ACC112 (cell line): ENCODE results near the gene GPI.
A peak's percentile ranks its signal among the peaks of the same experiment; 100 is the strongest.

ENCODE experiments used
- H2AFZ ChIP-seq: fragments of 200-600 bp; sonication (generic); one replicate; pipeline ENCODE4 v1.6.0; 2017; ENCODE audit warnings: antibody characterized with exemption, low read length; ENCODE audit not compliant: unreplicated experiment
- H3K27ac ChIP-seq: fragments of 200-600 bp; sonication (generic); 2 replicates; pipeline ENCODE4 v1.5.1; 2014; ENCODE audit warnings: low read depth, mild to moderate bottlenecking, antibody characterized with exemption, low read length, moderate library complexity
- H3K27me3 ChIP-seq: fragments of 200-600 bp; sonication (generic); 2 replicates; pipeline ENCODE4 v1.6.1; 2014; ENCODE audit warnings: mild to moderate bottlenecking, antibody characterized with exemption, low read length, moderate library complexity, mixed read lengths; ENCODE audit not compliant: insufficient read depth
- H3K36me3 ChIP-seq: fragments of 200-600 bp; sonication (generic); 2 replicates; pipeline ENCODE4 v1.6.1; 2016; ENCODE audit warnings: mild to moderate bottlenecking, antibody characterized with exemption, low read length, moderate library complexity, mixed read lengths; ENCODE audit not compliant: insufficient read depth
- H3K4me1 ChIP-seq: fragments of 200-600 bp; sonication (generic); one replicate; pipeline ENCODE4 v1.6.1; 2016; ENCODE audit warnings: low read length, mixed read lengths; ENCODE audit not compliant: insufficient read depth, unreplicated experiment, control insufficient read depth
- H3K4me3 ChIP-seq: fragments of 200-600 bp; sonication (generic); 2 replicates; pipeline ENCODE4 v1.5.1; 2014; ENCODE audit warnings: mild to moderate bottlenecking, low read depth, low read length
- H3K79me2 ChIP-seq: fragments of 200-600 bp; sonication (generic); one replicate; pipeline ENCODE4 v1.6.0; 2016; ENCODE audit warnings: low read length; ENCODE audit not compliant: control insufficient read depth, unreplicated experiment, insufficient read depth

Gene GPI

DNA sequence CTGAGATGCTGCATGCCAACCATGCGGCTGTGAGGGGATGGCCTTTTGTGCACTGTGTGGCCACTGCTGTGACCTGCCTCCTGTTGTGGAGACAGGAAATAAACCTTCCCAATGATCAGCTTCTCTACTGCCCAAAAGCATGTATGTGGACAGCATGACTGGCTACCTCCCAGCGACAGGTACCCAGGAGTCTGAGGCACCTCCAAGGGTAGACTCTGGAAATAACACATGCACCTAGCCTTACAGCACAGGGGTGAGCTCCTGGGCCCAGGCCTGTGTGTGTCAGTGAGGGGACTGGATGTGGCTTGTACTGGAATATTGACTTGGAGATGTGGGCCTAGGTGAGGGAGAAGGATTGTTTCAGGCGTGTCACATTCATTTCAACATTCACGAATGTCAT, 7.6 kb upstream of the GPI start:
- Histone ChIP-seq H3K79me2 (no peaks in the 10 kb centered on the region), H3K27ac (no peak overlapping the region), H3K4me1 (peaks cover 12% of the 10 kb centered on the region), H3K4me3 (no peak overlapping the region), H3K36me3 (no peaks in the 10 kb centered on the region), H2AFZ (no peak overlapping the region), H3K27me3 (no peaks in the 10 kb centered on the region)

DNA sequence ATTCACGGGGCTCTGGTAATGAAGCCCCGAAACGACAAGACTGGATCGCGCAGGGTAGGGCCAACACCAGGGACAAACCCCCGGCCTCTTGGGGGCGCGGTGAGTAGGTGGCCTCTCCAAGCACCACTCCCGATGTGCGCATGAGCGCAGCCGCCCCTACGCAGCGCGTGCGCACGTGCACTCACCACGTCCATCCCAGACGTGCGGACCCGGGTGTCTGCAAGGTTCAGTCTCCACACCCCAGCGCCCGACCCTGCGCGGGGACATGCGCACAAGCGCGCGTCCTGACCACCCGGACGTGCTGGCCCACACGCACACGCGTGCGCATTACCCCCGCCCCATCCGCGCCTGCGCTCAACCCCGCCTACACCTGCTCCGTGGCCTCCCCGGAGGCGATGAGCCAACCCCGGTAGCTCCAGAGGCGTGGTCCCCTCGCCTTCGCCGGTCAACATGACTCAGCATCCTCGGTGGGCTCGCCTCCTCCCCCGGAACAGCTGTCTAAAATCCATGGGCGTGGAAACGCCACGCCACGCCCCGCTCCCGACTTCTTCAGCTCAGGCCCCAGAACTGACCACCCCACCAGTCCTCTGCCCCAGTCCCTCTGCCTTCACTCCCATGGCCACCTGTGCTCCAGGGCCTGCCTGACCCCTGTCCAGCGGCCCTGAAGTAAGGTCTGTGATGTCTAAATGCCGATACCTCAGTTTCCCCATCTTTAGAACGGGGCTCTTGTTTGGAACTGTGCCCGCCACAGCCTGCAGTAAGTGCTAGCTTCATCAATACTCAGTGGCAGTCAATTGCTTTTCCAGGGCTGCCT, 5.6 kb upstream of the GPI start:
- Histone ChIP-seq H3K79me2 (no peaks in the 10 kb centered on the region), H3K4me1 (peaks cover 12% of the 10 kb centered on the region), H3K4me3 (peak overlapping the region; percentile 80), H3K27me3 (no peaks in the 10 kb centered on the region), H3K36me3 (no peaks in the 10 kb centered on the region), H3K27ac (peak overlapping the region; percentile 62), H2AFZ (peak overlapping the region; percentile 77)

DNA sequence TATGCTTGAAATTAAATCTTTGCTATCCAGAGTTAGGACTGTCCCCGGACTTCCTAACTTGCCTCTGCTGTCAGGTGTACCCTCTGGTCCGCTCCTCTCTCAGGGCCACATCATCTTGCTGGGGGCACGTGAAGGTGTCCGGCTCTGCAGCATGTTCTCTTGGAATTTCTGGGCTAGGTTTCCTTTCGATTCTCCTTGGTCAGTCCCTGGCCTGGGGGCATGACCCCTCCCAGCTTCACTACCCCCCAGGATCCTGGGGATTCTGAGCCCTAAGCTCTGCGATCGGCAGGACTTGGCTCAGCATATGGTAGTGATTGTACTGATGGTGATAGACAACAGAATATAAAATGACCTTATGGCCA, 5.1 kb upstream of the GPI start:
- Histone ChIP-seq H3K79me2 (no peaks in the 10 kb centered on the region), H3K4me1 (peaks cover 12% of the 10 kb centered on the region), H3K36me3 (no peaks in the 10 kb centered on the region), H3K4me3 (peak overlapping the region; percentile 80), H3K27ac (peak overlapping the region; percentile 29; the same call in 1 of the 2 replicates), H3K27me3 (no peaks in the 10 kb centered on the region), H2AFZ (peak overlapping the region; percentile 14)

DNA sequence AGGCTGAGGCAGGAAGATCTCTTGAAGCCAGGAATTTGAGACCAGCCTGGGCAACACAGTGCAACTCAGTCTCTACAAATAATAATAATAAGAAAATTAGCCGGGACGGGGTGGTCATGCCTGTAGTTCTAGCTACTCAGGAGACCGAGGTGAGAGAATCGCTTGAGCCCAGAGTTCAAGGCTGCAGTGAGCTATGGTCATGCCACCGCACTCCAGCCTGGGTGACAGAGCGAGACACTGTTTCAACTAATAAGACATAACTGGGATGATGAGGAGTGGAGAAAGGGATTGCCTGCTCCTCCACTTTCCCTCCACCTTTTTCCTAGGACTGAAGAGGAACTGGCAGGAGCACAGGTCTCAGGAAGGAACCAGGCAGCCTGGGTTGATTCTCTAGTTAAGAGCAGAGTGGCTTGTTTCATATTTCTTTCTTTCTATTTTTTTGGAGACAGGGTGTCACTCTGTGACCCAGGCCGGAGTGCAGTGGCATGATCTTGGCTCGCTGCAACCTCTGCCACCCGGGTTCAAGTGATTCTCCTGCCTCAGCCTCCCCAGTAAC, 4.6 kb upstream of the GPI start:
- Histone ChIP-seq H3K27me3 (no peaks in the 10 kb centered on the region), H3K4me1 (peaks cover 12% of the 10 kb centered on the region), H3K36me3 (no peaks in the 10 kb centered on the region), H3K79me2 (peaks cover 3% of the 10 kb centered on the region), H3K4me3 (no peak overlapping the region; the same call in 1 of the 2 replicates), H2AFZ (no peak overlapping the region), H3K27ac (0 out of 2 replicates have a peak overlapping the region, but pooled peaks have one; percentile 29)

DNA sequence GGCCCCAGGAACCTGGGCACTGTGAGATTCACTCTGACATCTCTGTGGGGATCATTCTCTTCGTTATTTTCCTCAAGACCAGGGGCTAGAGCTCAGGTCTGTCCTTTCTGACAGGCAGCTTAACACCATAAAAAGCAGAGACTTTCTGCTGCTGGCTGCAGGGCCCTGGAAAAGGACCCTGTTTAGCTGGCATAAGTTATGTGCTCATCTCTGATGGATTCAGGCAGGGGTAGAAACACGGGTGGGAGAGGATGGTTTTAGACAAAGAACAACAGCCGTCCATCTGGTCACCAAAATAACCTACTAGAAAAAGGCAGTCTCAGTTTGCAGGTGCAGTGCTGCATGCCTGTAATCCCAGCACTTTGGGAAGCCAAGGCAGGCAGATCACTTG, 2.3 kb upstream of the GPI start:
- H3K27ac ChIP-seq, result no peak overlapping the region
- H3K4me3 ChIP-seq, result no peak overlapping the region
- peaks cover 26% of the 10 kb centered on the region for H3K79me2 ChIP-seq
- H3K36me3 ChIP-seq, result peaks cover 9% of the 10 kb centered on the region; the same call in 1 of the 2 replicates
- H3K4me1 ChIP-seq, result peaks cover 28% of the 10 kb centered on the region
- H3K27me3 ChIP-seq, result no peaks in the 10 kb centered on the region
- H2AFZ ChIP-seq, result no peak overlapping the region

DNA sequence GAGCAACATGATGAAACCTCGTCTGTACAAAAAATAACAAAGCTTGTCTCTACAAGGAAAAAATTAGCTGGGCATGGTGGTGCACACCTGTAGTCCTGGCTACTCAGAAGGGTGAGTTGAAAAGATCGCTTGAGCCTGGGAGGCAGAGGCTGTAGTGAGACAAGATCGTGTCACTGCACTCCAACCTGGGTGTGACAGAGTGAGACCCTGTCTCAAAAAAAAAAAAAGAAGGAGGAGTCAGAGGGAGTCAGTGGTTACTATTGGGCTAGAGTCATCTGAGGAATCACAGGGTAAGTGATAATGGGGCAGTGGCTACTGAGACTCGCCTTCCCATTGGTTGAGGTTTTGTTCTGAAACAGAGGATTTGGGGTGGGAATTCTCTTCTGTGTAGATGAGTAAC, 1.9 kb upstream of the GPI start:
- Histone ChIP-seq H3K4me1 (peaks cover 28% of the 10 kb centered on the region), H2AFZ (no peak overlapping the region), H3K27me3 (no peaks in the 10 kb centered on the region), H3K79me2 (peaks cover 29% of the 10 kb centered on the region), H3K36me3 (peaks cover 11% of the 10 kb centered on the region; the same call in 1 of the 2 replicates), H3K27ac (no peak overlapping the region), H3K4me3 (no peak overlapping the region)

DNA sequence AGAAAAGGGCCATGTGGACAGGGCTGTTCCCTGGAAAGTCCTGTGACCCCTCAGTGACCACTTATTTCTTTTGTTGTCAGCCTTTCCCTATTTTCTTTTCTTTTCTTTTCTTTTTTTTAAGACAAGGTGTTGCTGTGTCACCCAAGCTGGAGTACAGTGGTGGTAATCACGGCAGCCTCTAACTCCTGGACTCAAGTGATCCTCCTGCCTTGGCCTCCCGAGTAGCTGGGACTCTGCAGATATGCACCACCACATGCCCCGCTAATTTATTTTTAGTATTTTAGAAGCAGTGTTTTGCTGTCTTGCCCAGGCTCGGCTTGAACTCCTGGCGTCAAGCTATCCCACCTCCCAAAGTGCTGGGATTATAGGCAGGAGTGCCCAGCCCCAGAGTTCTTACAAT, 1.1 kb upstream of the GPI start:
- peaks cover 36% of the 10 kb centered on the region for H3K79me2 ChIP-seq
- no peak overlapping the region for H3K4me3 ChIP-seq
- H3K4me1 ChIP-seq, result peaks cover 22% of the 10 kb centered on the region
- no peaks in the 10 kb centered on the region for H3K27me3 ChIP-seq
- H3K36me3 ChIP-seq, result peaks cover 13% of the 10 kb centered on the region; the same call in 1 of the 2 replicates
- no peak overlapping the region for H3K27ac ChIP-seq
- no peak overlapping the region for H2AFZ ChIP-seq

DNA sequence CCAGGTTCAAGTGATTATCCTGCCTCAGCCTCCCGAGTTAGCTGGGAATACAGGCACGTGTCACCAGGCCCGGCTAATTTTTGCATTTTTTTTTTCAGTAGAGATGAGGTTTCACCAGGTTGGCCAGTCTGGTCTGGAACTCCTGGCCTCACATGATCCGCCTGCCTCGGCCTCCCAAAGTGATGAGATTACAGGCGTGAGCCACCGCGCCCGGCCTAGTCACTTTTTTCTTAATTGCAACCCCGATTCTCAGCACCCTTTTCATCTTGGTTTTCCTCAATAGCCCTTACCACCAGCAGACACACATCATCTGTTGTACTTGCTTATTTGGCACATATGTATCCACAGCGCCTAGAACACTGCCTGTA, 550 bp upstream of the GPI start:
- Histone ChIP-seq H3K27me3 (no peaks in the 10 kb centered on the region), H2AFZ (peak overlapping the region; percentile 85), H3K36me3 (peaks cover 13% of the 10 kb centered on the region; the same call in 1 of the 2 replicates), H3K27ac (no peak overlapping the region), H3K79me2 (peaks cover 36% of the 10 kb centered on the region), H3K4me1 (peaks cover 22% of the 10 kb centered on the region), H3K4me3 (peak overlapping the region; percentile 98)

DNA sequence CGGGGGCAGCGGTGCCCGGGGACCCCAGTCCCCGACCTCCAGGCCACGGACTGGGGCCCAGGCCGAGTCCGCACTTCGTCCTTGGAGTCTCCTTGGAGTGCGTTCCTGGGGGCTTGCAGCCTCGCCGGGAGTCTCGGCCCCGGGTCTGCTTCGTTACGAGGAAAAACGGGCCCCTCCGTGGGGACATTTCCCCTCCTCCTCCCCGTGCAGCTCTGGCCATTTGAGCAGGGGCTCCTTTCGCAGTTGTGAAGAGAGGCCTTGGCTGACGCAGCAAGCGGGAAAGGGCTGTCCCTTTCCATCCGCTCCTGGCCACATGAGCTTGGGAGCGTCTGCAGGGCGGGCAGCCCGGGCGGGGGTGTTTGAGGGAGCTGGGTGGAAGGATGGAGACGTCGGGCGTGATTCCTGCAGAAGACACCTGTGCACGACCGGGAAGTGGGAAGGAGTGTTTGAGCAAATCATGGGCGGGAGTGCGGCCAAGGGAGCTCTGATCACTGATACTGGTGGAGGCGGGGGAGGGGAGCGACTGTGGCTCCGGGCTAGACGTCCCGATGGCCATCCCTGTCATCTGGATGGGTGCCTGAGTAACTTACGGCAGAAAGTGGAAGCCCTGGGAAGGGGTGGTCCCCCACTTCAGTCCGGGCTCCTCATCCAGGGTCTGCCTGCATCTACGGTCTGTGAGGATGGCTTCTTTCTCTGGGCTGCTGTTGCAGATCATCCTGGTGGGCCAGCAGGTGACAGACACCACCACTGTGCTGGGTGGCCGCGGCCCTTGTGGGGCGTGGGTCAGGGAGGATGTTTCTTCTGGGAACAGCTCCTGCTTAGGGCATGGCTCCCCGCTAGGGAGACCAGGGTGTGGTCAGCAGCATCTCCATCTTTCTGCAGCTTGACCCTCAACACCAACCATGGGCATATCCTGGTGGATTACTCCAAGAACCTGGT, 736 bp downstream of the GPI start:
- Histone ChIP-seq H3K36me3 (peaks cover 13% of the 10 kb centered on the region), H3K27ac (no peak overlapping the region), H3K79me2 (peaks cover 39% of the 10 kb centered on the region), H3K27me3 (no peaks in the 10 kb centered on the region), H3K4me1 (peaks cover 16% of the 10 kb centered on the region), H3K4me3 (peak overlapping the region; percentile 98), H2AFZ (peak overlapping the region; percentile 81)

DNA sequence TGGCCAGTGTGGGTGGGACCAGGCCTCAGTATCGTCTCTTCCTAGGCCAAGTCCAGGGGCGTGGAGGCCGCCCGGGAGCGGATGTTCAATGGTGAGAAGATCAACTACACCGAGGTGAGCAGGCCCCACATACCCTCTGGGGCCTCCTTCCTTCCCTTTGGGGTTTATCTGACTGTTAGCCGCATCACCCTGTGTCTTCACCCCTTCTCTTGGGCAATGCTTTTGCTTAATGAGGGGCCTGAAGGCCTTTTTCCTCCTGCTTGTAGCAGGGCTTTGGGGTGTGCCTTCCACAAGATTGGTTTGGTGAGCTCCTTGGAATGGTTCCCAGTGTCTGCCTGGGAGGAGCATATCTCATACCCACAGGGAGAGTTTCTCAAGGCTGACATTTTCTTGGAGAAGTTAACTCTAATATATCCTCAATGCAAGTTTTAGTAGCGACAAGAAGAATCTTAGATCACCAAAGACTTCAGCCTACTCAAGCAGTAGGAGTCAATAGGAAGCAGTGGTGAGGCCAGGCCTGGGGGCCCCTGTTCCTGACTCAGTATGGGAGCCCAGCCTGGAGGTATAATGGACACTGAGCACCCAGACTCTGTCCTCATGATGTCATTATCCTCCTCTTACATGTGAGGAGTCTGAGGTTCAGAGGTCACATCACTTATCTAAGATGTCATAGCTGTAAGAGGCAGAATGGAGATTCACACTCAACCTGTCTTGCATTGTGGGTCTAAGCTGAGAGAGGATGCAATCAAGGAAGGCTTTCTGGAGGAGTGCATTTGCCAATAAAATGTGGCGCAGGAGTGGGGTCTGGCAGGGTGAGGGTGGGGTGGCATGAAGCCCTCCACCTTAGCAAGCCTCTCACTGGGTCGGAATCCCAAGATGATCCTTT, 2.0 kb downstream of the GPI start:
- H3K4me1 ChIP-seq, result peaks cover 16% of the 10 kb centered on the region
- H3K4me3 ChIP-seq, result peak overlapping the region; percentile 98
- H2AFZ ChIP-seq, result no peak overlapping the region
- H3K36me3 ChIP-seq, result peaks cover 13% of the 10 kb centered on the region
- H3K27ac ChIP-seq, result no peak overlapping the region
- H3K79me2 ChIP-seq, result peaks cover 39% of the 10 kb centered on the region
- H3K27me3 ChIP-seq, result no peaks in the 10 kb centered on the region
